ENCODE results near the gene SMIM33. TPM values are rescaled to one million over a fixed set of nuclear protein-coding genes. Genes with fewer than 3 reads are reported as not detected.

SMIM33 gene
- total and polyA plus RNA-seq, 2 of the 13 experiments (the other 11 are each of a cell fraction or from before 2014, with no cell fraction given) = not detected

- no peak for TF ChIP-seq GABPA (IDR thresholded peaks at IDR 0.05; ENCODE audit: low read depth, low read length)
- peak; percentile 61 for TF ChIP-seq GABPA (CRISPR knock-in tag; IDR thresholded peaks at IDR 0.05; ENCODE audit: low read depth)
- peak; percentile 29; the same call in 1 of the 2 replicates for TF ChIP-seq ZNF768 (CRISPR knock-in tag; IDR thresholded peaks at IDR 0.05)
- peak; percentile 66 for TF ChIP-seq ASH2L (IDR thresholded peaks at IDR 0.05; ENCODE audit: insufficient read length, low read depth, low read length)
- 0 out of 2 replicates have a peak, but pooled peaks have one; percentile 9 for TF ChIP-seq FOSL2 (CRISPR knock-in tag; IDR thresholded peaks at IDR 0.05)
- 0 out of 2 replicates have a peak, but pooled peaks have one; percentile 74 for TF ChIP-seq HES4 (CRISPR knock-in tag; IDR thresholded peaks at IDR 0.05; ENCODE audit: borderline replicate concordance)
- TF ChIP-seq ZNF549 (CRISPR knock-in tag; IDR thresholded peaks at IDR 0.05) = no peak
- 0 out of 2 replicates have a peak, but pooled peaks have one; percentile 26 for TF ChIP-seq ELF3 (CRISPR knock-in tag; IDR thresholded peaks at IDR 0.05)
- TF ChIP-seq FOXK1 (CRISPR knock-in tag; IDR thresholded peaks at IDR 0.05; ENCODE audit: borderline replicate concordance, low read depth) = peak; percentile 65; the same call in 1 of the 2 replicates
- TF ChIP-seq ZBTB42 (CRISPR knock-in tag; IDR thresholded peaks at IDR 0.05) = no peak
- no peak for TF ChIP-seq ZNF101 (CRISPR knock-in tag; IDR thresholded peaks at IDR 0.05; ENCODE audit: borderline replicate concordance, low read depth)
- no peak for TF ChIP-seq CHD4 (IDR thresholded peaks at IDR 0.05; ENCODE audit: borderline replicate concordance, low read length)
- TF ChIP-seq POGK (CRISPR knock-in tag; conservative IDR thresholded peaks at IDR 0.05) = peak; percentile 69
- TF ChIP-seq ZFP37 (CRISPR knock-in tag; IDR thresholded peaks at IDR 0.05; ENCODE audit: borderline replicate concordance) = peak; percentile 25; the same call in 1 of the 2 replicates
- 0 out of 2 replicates have a peak, but pooled peaks have one; percentile 30 for TF ChIP-seq CTCF (CRISPR knock-in tag; IDR thresholded peaks at IDR 0.05)
- TF ChIP-seq EED (CRISPR knock-in tag; IDR thresholded peaks at IDR 0.05) = peak; percentile 59; the same call in 1 of the 2 replicates
- TF ChIP-seq IRF9 (CRISPR knock-in tag; IDR thresholded peaks at IDR 0.05; ENCODE audit: borderline replicate concordance) = peak; percentile 28; the same call in 1 of the 2 replicates
- 0 out of 4 replicates have a peak, but pooled peaks of 1 of the 2 experiments have one; percentile 31 for TF ChIP-seq ATF4 (CRISPR knock-in tag; IDR thresholded peaks at IDR 0.05)
- TF ChIP-seq ZBTB39 (CRISPR knock-in tag; IDR thresholded peaks at IDR 0.05) = 0 out of 2 replicates have a peak, but pooled peaks have one; percentile 64
- peak; percentile 45; the same call in 1 of the 2 replicates for TF ChIP-seq MYC (CRISPR knock-in tag; IDR thresholded peaks at IDR 0.05; ENCODE audit: borderline replicate concordance)
Observed at GRCh38 chr5:139439013-139439903, 31.5 kb upstream of the SMIM33 start, which contains the start of gene DNAJC18 (continued).

Measured in HepG2 (cell line).